IMR-90 (cell line): ENCODE data around the gene PRKN. TPM values are rescaled to one million over a fixed set of nuclear protein-coding genes. Genes with fewer than 3 reads are reported as not detected.

Experiments
- ATAC-seq: fragments of 200-7000 bp; cut with Tn5 transposase; 2 replicates; pipeline ENCODE4 v1.9.1; 2020; ENCODE audit warnings: low read depth, mild to moderate bottlenecking, moderate library complexity
- BruUV-seq: library from RNA; stranded (reverse); fragments of 400-500 nt; replicated peaks from 2 replicates; lab custom pipeline; 2021; lab: Mats Ljungman, UMichigan
- CTCF ChIA-PET: fragments of 300-600 bp; formaldehyde crosslinking; extraction: SDS; loops from one replicate; lab custom pipeline; 2021; ENCODE audit warnings: antibody characterized with exemption; lab: Yijun Ruan, JAX
- POLR2A ChIA-PET: fragments of 300-600 bp; sonication (Branson Sonifier 250); formaldehyde crosslinking; loops from one replicate; lab custom pipeline; 2022; ENCODE audit warnings: antibody characterized with exemption; ENCODE audit not compliant: unreplicated experiment; lab: Charles Lee
- DNase-seq: peaks from one replicate; pipeline ENCODE4 v3.0.0; 2013
- H2AFZ ChIP-seq: replicated peaks from 2 replicates; pipeline ENCODE3; 2013; ENCODE audit warnings: low read length, mild to moderate bottlenecking; ENCODE audit not compliant: poor library complexity
- H2AK5ac ChIP-seq: 2 replicates; pipeline ENCODE4 v1.6.1; 2013; ENCODE audit warnings: low read depth, low read length, inconsistent platforms
- H2AK9ac ChIP-seq: replicated peaks from 2 replicates; pipeline ENCODE3; 2013; ENCODE audit warnings: mild to moderate bottlenecking, low read depth, low read length, moderate library complexity; ENCODE audit not compliant: poor library complexity
- H2BK120ac ChIP-seq: 2 replicates; pipeline ENCODE4 v1.6.1; 2013; ENCODE audit warnings: low read depth, low read length, inconsistent platforms
- H2BK15ac ChIP-seq: 3 replicates; pipeline ENCODE4 v1.6.1; 2013; ENCODE audit warnings: low read depth, low read length, inconsistent platforms
- H2BK20ac ChIP-seq: 2 replicates; pipeline ENCODE4 v1.6.1; 2013; ENCODE audit warnings: low read depth, mild to moderate bottlenecking, inconsistent platforms, low read length, moderate library complexity
- H2BK5ac ChIP-seq: 2 replicates; pipeline ENCODE4 v1.6.1; 2013; ENCODE audit warnings: mild to moderate bottlenecking, low read depth, low read length, inconsistent platforms; ENCODE audit not compliant: poor library complexity, severe bottlenecking
- H3K14ac ChIP-seq: replicated peaks from 2 replicates; pipeline ENCODE4 v1.6.1; 2013; ENCODE audit warnings: low read depth, low read length, inconsistent platforms
- H3K18ac ChIP-seq: 2 replicates; pipeline ENCODE4 v1.6.1; 2013; ENCODE audit warnings: low read depth, low read length, control low read depth
- H3K23ac ChIP-seq: 2 replicates; pipeline ENCODE4 v1.6.1; 2013; ENCODE audit warnings: low read depth, low read length, inconsistent platforms
- H3K27ac ChIP-seq: 2 replicates; pipeline ENCODE4 v1.5.1; 2013; ENCODE audit warnings: mild to moderate bottlenecking, control low read depth, low read length; ENCODE audit not compliant: insufficient read depth
- H3K27me3 ChIP-seq: 2 replicates; pipeline ENCODE4 v1.6.1; 2013; ENCODE audit warnings: low read length; ENCODE audit not compliant: control insufficient read depth, insufficient read depth
- H3K36me3 ChIP-seq: 2 replicates; pipeline ENCODE4 v1.6.1; 2013; ENCODE audit warnings: low read length, mixed read lengths; ENCODE audit not compliant: control insufficient read depth, insufficient read depth
- H3K4ac ChIP-seq: 2 replicates; pipeline ENCODE4 v1.6.1; 2013; ENCODE audit warnings: low read depth, low read length, inconsistent platforms
- H3K4me1 ChIP-seq: 2 replicates; pipeline ENCODE4 v1.6.1; 2013; ENCODE audit warnings: low read length, mixed read lengths; ENCODE audit not compliant: control insufficient read depth, insufficient read depth
- H3K4me2 ChIP-seq: 2 replicates; pipeline ENCODE4 v1.6.1; 2013; ENCODE audit warnings: low read depth, mild to moderate bottlenecking, control low read depth, low read length, moderate library complexity
- H3K4me3 ChIP-seq: 2 replicates; pipeline ENCODE4 v1.5.1; 2013; ENCODE audit warnings: low read depth, mild to moderate bottlenecking, control low read depth, low read length, moderate library complexity; ENCODE audit not compliant: insufficient read depth
- H3K56ac ChIP-seq: 2 replicates; pipeline ENCODE4 v1.6.1; 2013; ENCODE audit warnings: low read length, inconsistent platforms; ENCODE audit not compliant: insufficient read depth; ENCODE audit errors: extremely low read depth
- H3K79me1 ChIP-seq, 2 experiments: 2 replicates each; pipeline ENCODE4 v1.6.1; 2013; ENCODE audit warnings: low read length in 2 of 2, inconsistent platforms in 1 of 2, low read depth in 1 of 2
- H3K9ac ChIP-seq: 2 replicates; pipeline ENCODE4 v1.6.1; 2013; ENCODE audit warnings: low read depth, low read length, control low read depth
- H3K9me1 ChIP-seq: 2 replicates; pipeline ENCODE4 v1.6.1; 2013; ENCODE audit warnings: low read length, inconsistent platforms; ENCODE audit not compliant: insufficient read depth
- H3K9me3 ChIP-seq: 2 replicates; pipeline ENCODE4 v1.6.1; 2013; ENCODE audit warnings: low read length; ENCODE audit not compliant: control insufficient read depth, insufficient read depth
- H4K20me1 ChIP-seq: 2 replicates; pipeline ENCODE4 v1.6.1; 2013; ENCODE audit warnings: low read length, inconsistent platforms; ENCODE audit not compliant: insufficient read depth
- H4K5ac ChIP-seq: 2 replicates; pipeline ENCODE4 v1.6.1; 2013; ENCODE audit warnings: mild to moderate bottlenecking, low read depth, low read length, control low read depth
- H4K8ac ChIP-seq, 2 experiments: 2 replicates each; pipeline ENCODE4 v1.6.1; 2013; ENCODE audit warnings: low read depth in 2 of 2, low read length in 2 of 2, control low read depth in 1 of 2, inconsistent platforms in 1 of 2
- H4K91ac ChIP-seq: 2 replicates; pipeline ENCODE4 v1.6.1; 2013; ENCODE audit warnings: low read depth, low read length, inconsistent platforms; ENCODE audit not compliant: insufficient read depth
- BHLHE40 ChIP-seq: fragments of 150-350 bp; IDR thresholded peaks from 2 replicates; pipeline ENCODE4 v1.6.1; 2016; ENCODE audit warnings: mild to moderate bottlenecking, low read depth, low read length
- CEBPB ChIP-seq: IDR thresholded peaks from 2 replicates; pipeline ENCODE4 v1.6.1; 2012; ENCODE audit warnings: low read depth, low read length, improper control_type of control experiment
- CHD1 ChIP-seq: IDR thresholded peaks from 2 replicates; pipeline ENCODE4 v1.6.1; 2012; ENCODE audit warnings: low read depth, low read length, improper control_type of control experiment
- CTCF ChIP-seq: conservative IDR thresholded peaks from 2 replicates; pipeline ENCODE4 v1.5.1; 2012; ENCODE audit warnings: mild to moderate bottlenecking, low read depth, low read length, improper control_type of control experiment
- ELK1 ChIP-seq: fragments of 150-350 bp; IDR thresholded peaks from 2 replicates; pipeline ENCODE4 v1.6.1; 2016; ENCODE audit warnings: low read depth, mild to moderate bottlenecking, low read length, moderate library complexity, borderline replicate concordance
- FOS ChIP-seq: fragments of 150-350 bp; IDR thresholded peaks from 2 replicates; pipeline ENCODE4 v1.6.1; 2016; ENCODE audit warnings: low read depth, low read length
- MAFK ChIP-seq: IDR thresholded peaks from 2 replicates; pipeline ENCODE4 v1.6.1; 2012; ENCODE audit warnings: low read depth, low read length, improper control_type of control experiment
- MAZ ChIP-seq: IDR thresholded peaks from 2 replicates; pipeline ENCODE4 v1.6.1; 2012; ENCODE audit warnings: low read depth, mild to moderate bottlenecking, low read length, improper control_type of control experiment, moderate library complexity, borderline replicate concordance
- MXI1 ChIP-seq: IDR thresholded peaks from 2 replicates; pipeline ENCODE4 v1.6.1; 2012; ENCODE audit warnings: low read depth, mild to moderate bottlenecking, low read length, moderate library complexity, borderline replicate concordance
- NFE2L2 ChIP-seq: fragments of 150-350 bp; IDR thresholded peaks from 2 replicates; pipeline ENCODE4 v1.6.1; 2016; ENCODE audit warnings: low read depth, mild to moderate bottlenecking, low read length
- POLR2A ChIP-seq: IDR thresholded peaks from 2 replicates; pipeline ENCODE4 v1.6.1; 2012; ENCODE audit warnings: mild to moderate bottlenecking, low read depth, low read length
- RAD21 ChIP-seq: IDR thresholded peaks from 2 replicates; pipeline ENCODE4 v1.6.1; 2012; ENCODE audit warnings: low read length, improper control_type of control experiment
- RCOR1 ChIP-seq: IDR thresholded peaks from 2 replicates; pipeline ENCODE4 v1.6.1; 2012; ENCODE audit warnings: mild to moderate bottlenecking, low read length, improper control_type of control experiment; ENCODE audit not compliant: insufficient replicate concordance
- RFX5 ChIP-seq: IDR thresholded peaks from 2 replicates; pipeline ENCODE4 v1.8.0; 2012; ENCODE audit warnings: low read depth, mild to moderate bottlenecking, low read length, moderate library complexity
- SMC3 ChIP-seq: fragments of 150-350 bp; IDR thresholded peaks from 2 replicates; pipeline ENCODE4 v1.6.1; 2016; ENCODE audit warnings: low read depth, mild to moderate bottlenecking, antibody characterized with exemption, low read length, moderate library complexity
- USF2 ChIP-seq: fragments of 150-350 bp; IDR thresholded peaks from 2 replicates; pipeline ENCODE4 v1.6.1; 2017; ENCODE audit warnings: mild to moderate bottlenecking, antibody characterized with exemption, low read length, low read depth
- WGBS, 2 experiments: methylation state at CpG; one replicate each; pipeline versions ENCODE4 v1.1.5 to v1.1.7; 2013; ENCODE audit warnings: missing lambda C conversion rate in 2 of 2; ENCODE audit not compliant: insufficient read length in 1 of 2; ENCODE audit errors: extremely low coverage in 2 of 2; 5-methylcytosine and 5-hydroxymethylcytosine counted together
- dilution Hi-C: fragments of 300-500 bp; cut with HindIII; formaldehyde crosslinking; loops from one replicate; pipeline ENCODE4 v1.14.3; 2018; ENCODE audit warnings: low sequenced_read_pairs; ENCODE audit not compliant: unreplicated experiment
- in situ Hi-C: fragments of 300-500 bp; cut with MboI; formaldehyde crosslinking; loops from 3 replicates; pipeline ENCODE4 v1.14.3; 2019; ENCODE audit warnings: low sequenced_read_pairs, inconsistent platforms, mixed read lengths
- intact Hi-C: fragments of 100-400 bp; cut with micrococcal nuclease; formaldehyde crosslinking; loops from 2 replicates; pipeline ENCODE4 v1.10.0; 2022
- polyA plus RNA-seq, 3 experiments: library from polyadenylated mRNA; depleted of rRNA; stranded (reverse); fragments of >200 nt; gene quantifications; 2 replicates each; pipeline ENCODE4 v1.2.3, GENCODE V29; 2012; ENCODE audit warnings: low replicate concordance in 1 of 3
- total RNA-seq: library from RNA; depleted of rRNA; stranded (reverse); fragments of >200 nt; gene quantifications from 2 replicates; pipeline ENCODE4 v1.2.3, GENCODE V29; 2012

The PRKN gene
- total and polyA plus RNA-seq, 2 of the 4 experiments (the other 2 are of a cell fraction), result 0.15 to 0.18 TPM

GRCh38 chr6:161549977-161550655 is 1177.5 kb downstream of the PRKN start:
- WGBS, 2 experiments, result 53% methylated on average over 3 of the region's 4 CpGs; no CpG with 5 or more reads in 1 of the 2 experiments
- no peaks in the 10 kb centered on the region for H4K20me1 ChIP-seq
- no peak overlapping the region for H3K27ac ChIP-seq
- no peaks in the 10 kb centered on the region for H3K36me3 ChIP-seq
- no peak overlapping the region for H3K4ac ChIP-seq
- in situ Hi-C loops, result no loop called here
- H3K9me1 ChIP-seq, result no peaks in the 10 kb centered on the region
- no peaks in the 10 kb centered on the region for H3K4me1 ChIP-seq
- H3K27me3 ChIP-seq, result no peaks in the 10 kb centered on the region
- H3K23ac ChIP-seq, result no peak overlapping the region
- H3K9me3 ChIP-seq, result peaks cover 19% of the 10 kb centered on the region
- no peak overlapping the region for H3K4me3 ChIP-seq
- no peak overlapping the region for H2AK5ac ChIP-seq
- no peak overlapping the region for H4K5ac ChIP-seq
- no peak overlapping the region for H3K18ac ChIP-seq
- no peak overlapping the region for H3K56ac ChIP-seq
- DNase-seq (no peak), ATAC-seq (no peak)
- dilution Hi-C loops, result no loop called here
- TF ChIP-seq CEBPB (no peak), SMC3 (no peak), USF2 (no peak), MXI1 (no peak), ELK1 (no peak), MAZ (no peak), RAD21 (no peak), FOS (no peak), CHD1 (no peak), RFX5 (no peak), BHLHE40 (no peak), CTCF (no peak), RCOR1 (no peak), NFE2L2 (no peak), POLR2A (no peak), MAFK (no peak)
- H3K14ac ChIP-seq, result no peak overlapping the region
- no peaks in the 10 kb centered on the region for H3K79me1 ChIP-seq
- ChIA-PET CTCF (no interaction called here), POLR2A (no interaction called here)
- H4K91ac ChIP-seq, result no peak overlapping the region
- H2BK20ac ChIP-seq, result no peak overlapping the region
- H3K9ac ChIP-seq, result no peak overlapping the region
- H3K4me2 ChIP-seq, result no peak overlapping the region
- no peak overlapping the region for H4K8ac ChIP-seq
- H2AK9ac ChIP-seq, result no peak overlapping the region
- H2BK5ac ChIP-seq, result no peak overlapping the region
- intact Hi-C loops, result no loop called here
- no peak overlapping the region for H2AFZ ChIP-seq
- H2BK15ac ChIP-seq, result no peak overlapping the region
- H2BK120ac ChIP-seq, result no peak overlapping the region
- BruUV-seq, result no TSS peak
